Liver (tissue), 9 donors: ENCODE results near the gene MYOC. TPM values are rescaled to one million over a fixed set of nuclear protein-coding genes. Genes with fewer than 3 reads are reported as not detected.

Experiments used
- DNase-seq: peaks from one replicate; pipeline ENCODE4 v3.0.0-alpha.2; 2017; ENCODE audit warnings: low spot score
- H3K27ac ChIP-seq, 2 donors: one replicate each; pipeline ENCODE4 v1.7.0; 2013; ENCODE audit warnings: inconsistent platforms in 2 of 2, low read length in 2 of 2, control low read depth in 1 of 2, low read depth in 1 of 2, mild to moderate bottlenecking in 1 of 2
- H3K27me3 ChIP-seq, 4 donors: one replicate each; pipeline versions ENCODE4 v1.6.1 to v1.7.0; 2013; ENCODE audit warnings: low read length in 3 of 4, inconsistent platforms in 1 of 4, mild to moderate bottlenecking in 1 of 4, moderate library complexity in 1 of 4; ENCODE audit not compliant: control insufficient read depth in 4 of 4, insufficient read depth in 4 of 4
- H3K36me3 ChIP-seq, 4 donors: one replicate each; pipeline versions ENCODE4 v1.6.1 to v1.7.0; 2013; ENCODE audit warnings: low read length in 3 of 4, mild to moderate bottlenecking in 3 of 4, low read depth in 1 of 4, moderate library complexity in 1 of 4; ENCODE audit not compliant: control insufficient read depth in 4 of 4, insufficient read depth in 3 of 4
- H3K4me1 ChIP-seq, 4 donors: one replicate each; pipeline versions ENCODE4 v1.6.1 to v1.7.0; 2013; ENCODE audit warnings: low read length in 3 of 4, mild to moderate bottlenecking in 3 of 4, moderate library complexity in 1 of 4; ENCODE audit not compliant: control insufficient read depth in 4 of 4, insufficient read depth in 4 of 4
- H3K4me3 ChIP-seq, 3 donors: one replicate each; pipeline versions ENCODE4 v1.6.1 to v1.7.0; 2013; ENCODE audit warnings: low read length in 3 of 3, control low read depth in 1 of 3, low read depth in 1 of 3, mild to moderate bottlenecking in 1 of 3
- H3K9ac ChIP-seq, 2 donors: one replicate each; pipeline ENCODE4 v1.7.0; 2013; ENCODE audit warnings: low read length in 2 of 2, mild to moderate bottlenecking in 2 of 2, moderate library complexity in 2 of 2, control low read depth in 1 of 2, low read depth in 1 of 2
- H3K9me3 ChIP-seq, 4 donors: one replicate each; pipeline versions ENCODE4 v1.6.1 to v1.7.0; 2013; ENCODE audit warnings: low read length in 3 of 4; ENCODE audit not compliant: control insufficient read depth in 4 of 4
- EGR1 ChIP-seq, 2 donors: IDR thresholded peaks; 2 replicates each; pipeline ENCODE4 v1.6.1; 2016 to 2018; ENCODE audit warnings: antibody characterized with exemption in 2 of 2, low read depth in 2 of 2
- FOXA1 ChIP-seq: IDR thresholded peaks from 2 replicates; pipeline ENCODE4 v1.6.1; 2016; ENCODE audit warnings: antibody characterized with exemption
- FOXA2 ChIP-seq: IDR thresholded peaks from 2 replicates; pipeline ENCODE4 v1.6.1; 2016; ENCODE audit warnings: antibody characterized with exemption
- GABPA ChIP-seq, 2 donors: IDR thresholded peaks in 1 of 2; conservative IDR thresholded peaks in 1 of 2; 2 replicates each; pipeline ENCODE4 v1.6.1; 2016; ENCODE audit warnings: antibody characterized with exemption in 2 of 2, mild to moderate bottlenecking in 1 of 2, moderate library complexity in 1 of 2
- HNF4A ChIP-seq, 2 donors: conservative IDR thresholded peaks; 2 replicates each; pipeline ENCODE4 v1.6.1; 2016; ENCODE audit warnings: antibody characterized with exemption in 2 of 2, mild to moderate bottlenecking in 2 of 2
- HNF4G ChIP-seq: IDR thresholded peaks from 2 replicates; pipeline ENCODE4 v1.6.1; 2016; ENCODE audit warnings: antibody characterized with exemption
- JUND ChIP-seq, 2 donors: IDR thresholded peaks; 2 replicates each; pipeline ENCODE4 v1.6.1; 2016; ENCODE audit warnings: antibody characterized with exemption in 2 of 2
- NR2F2 ChIP-seq: IDR thresholded peaks from 2 replicates; pipeline ENCODE4 v1.6.1; 2016; ENCODE audit warnings: antibody characterized with exemption
- RAD21 ChIP-seq, 2 donors: IDR thresholded peaks; 2 replicates each; pipeline ENCODE4 v1.6.1; 2016; ENCODE audit warnings: antibody characterized with exemption in 2 of 2, mild to moderate bottlenecking in 2 of 2
- RXRA ChIP-seq, 2 donors: IDR thresholded peaks; 2 replicates each; pipeline ENCODE4 v1.6.1; 2017 to 2018; ENCODE audit warnings: antibody characterized with exemption in 2 of 2, mild to moderate bottlenecking in 1 of 2
- SP1 ChIP-seq: IDR thresholded peaks from 2 replicates; pipeline ENCODE4 v1.6.1; 2018; ENCODE audit warnings: antibody characterized with exemption, mild to moderate bottlenecking
- TAF1 ChIP-seq: conservative IDR thresholded peaks from 2 replicates; pipeline ENCODE4 v1.6.1; 2016; ENCODE audit warnings: antibody characterized with exemption, mild to moderate bottlenecking
- YY1 ChIP-seq: IDR thresholded peaks from 2 replicates; pipeline ENCODE4 v1.6.1; 2016; ENCODE audit warnings: antibody characterized with exemption, mild to moderate bottlenecking
- WGBS: extraction: QIAGEN DNeasy Blood & Tissue Kit; methylation state at CpG from one replicate; pipeline ENCODE4 v1.1.7; 2013; 5-methylcytosine and 5-hydroxymethylcytosine counted together
- polyA plus RNA-seq, 2 donors: library from polyadenylated mRNA; stranded (reverse) in 1 of 2; unstranded in 1 of 2; fragments of 200-250 nt in 1 of 2; fragments of >200 nt in 1 of 2; fragmentation: Nextera tagmentation in 1 of 2; extraction: Ambion mirVana in 1 of 2; gene quantifications; one replicate each; pipeline versions ENCODE4 v1.2.1 to v1.2.3, GENCODE V29; 2013 to 2015
- total RNA-seq, 2 donors: library from RNA; depleted of rRNA; stranded (reverse); fragments of >200 nt; gene quantifications; one replicate each; pipeline ENCODE4 v1.2.3, GENCODE V29; 2014
- TF ChIP-seq, protein P1 (sequence below): IDR thresholded peaks from 2 replicates; pipeline ENCODE4 v1.6.1; 2016; ENCODE audit warnings: antibody characterized with exemption
- TF ChIP-seq, protein P2 (sequence below): fragments of 150-350 bp; IDR thresholded peaks from 2 replicates; pipeline ENCODE4 v1.5.1; 2017; ENCODE audit warnings: improper control_type of control experiment, low read depth, low read length; ENCODE audit not compliant: missing input control
- TF ChIP-seq, protein P3 (sequence below): IDR thresholded peaks from 2 replicates; pipeline ENCODE4 v1.6.1; 2016; ENCODE audit warnings: antibody characterized with exemption
- TF ChIP-seq, protein P4 (sequence below): IDR thresholded peaks from 2 replicates; pipeline ENCODE4 v1.6.1; 2016; ENCODE audit warnings: antibody characterized with exemption, mild to moderate bottlenecking
- donor health status: healthy.
- donor health status: healthy.
- donor health status: healthy.
- donor health status: healthy.
- donor health status: healthy.

MYOC gene
- total and polyA plus RNA-seq, 4 donors, result 0.17 to 0.18 TPM; not detected in 2

DNA sequence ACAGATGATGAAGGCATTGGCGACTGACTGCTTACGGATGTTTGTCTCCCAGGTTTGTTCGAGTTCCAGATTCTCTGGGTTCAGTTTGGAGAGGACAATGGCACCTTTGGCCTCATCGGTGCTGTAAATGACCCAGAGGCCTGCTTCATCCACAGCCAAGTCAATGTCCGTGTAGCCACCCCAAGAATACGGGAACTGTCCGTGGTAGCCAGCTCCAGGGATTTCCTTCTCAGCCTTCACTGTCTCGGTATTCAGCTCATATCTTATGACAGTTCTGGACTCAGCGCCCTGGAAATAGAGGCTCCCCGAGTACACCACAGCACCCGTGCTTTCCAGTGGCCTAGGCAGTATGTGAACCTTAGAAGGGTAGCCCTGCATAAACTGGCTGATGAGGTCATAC, 16.3 kb downstream of the MYOC start:
- TF ChIP-seq HNF4A (conservative IDR thresholded peaks at IDR 0.05) (no peak), GABPA (IDR thresholded peaks at IDR 0.05 in 1 of 2, conservative IDR thresholded peaks at IDR 0.05 in 1 of 2) (no peak), JUND (IDR thresholded peaks at IDR 0.05) (no peak), SP1 (no peak), HNF4G (no peak), TAF1 (no peak), RXRA (IDR thresholded peaks at IDR 0.05) (no peak), EGR1 (IDR thresholded peaks at IDR 0.05; ENCODE audit: low read depth in 2 of 2) (no peak)
- TF ChIP-seq, protein P1, sequence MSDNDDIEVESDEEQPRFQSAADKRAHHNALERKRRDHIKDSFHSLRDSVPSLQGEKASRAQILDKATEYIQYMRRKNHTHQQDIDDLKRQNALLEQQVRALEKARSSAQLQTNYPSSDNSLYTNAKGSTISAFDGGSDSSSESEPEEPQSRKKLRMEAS, result no peak
- TF ChIP-seq, protein P2, sequence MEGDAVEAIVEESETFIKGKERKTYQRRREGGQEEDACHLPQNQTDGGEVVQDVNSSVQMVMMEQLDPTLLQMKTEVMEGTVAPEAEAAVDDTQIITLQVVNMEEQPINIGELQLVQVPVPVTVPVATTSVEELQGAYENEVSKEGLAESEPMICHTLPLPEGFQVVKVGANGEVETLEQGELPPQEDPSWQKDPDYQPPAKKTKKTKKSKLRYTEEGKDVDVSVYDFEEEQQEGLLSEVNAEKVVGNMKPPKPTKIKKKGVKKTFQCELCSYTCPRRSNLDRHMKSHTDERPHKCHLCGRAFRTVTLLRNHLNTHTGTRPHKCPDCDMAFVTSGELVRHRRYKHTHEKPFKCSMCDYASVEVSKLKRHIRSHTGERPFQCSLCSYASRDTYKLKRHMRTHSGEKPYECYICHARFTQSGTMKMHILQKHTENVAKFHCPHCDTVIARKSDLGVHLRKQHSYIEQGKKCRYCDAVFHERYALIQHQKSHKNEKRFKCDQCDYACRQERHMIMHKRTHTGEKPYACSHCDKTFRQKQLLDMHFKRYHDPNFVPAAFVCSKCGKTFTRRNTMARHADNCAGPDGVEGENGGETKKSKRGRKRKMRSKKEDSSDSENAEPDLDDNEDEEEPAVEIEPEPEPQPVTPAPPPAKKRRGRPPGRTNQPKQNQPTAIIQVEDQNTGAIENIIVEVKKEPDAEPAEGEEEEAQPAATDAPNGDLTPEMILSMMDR, result no peak
- TF ChIP-seq, protein P3, sequence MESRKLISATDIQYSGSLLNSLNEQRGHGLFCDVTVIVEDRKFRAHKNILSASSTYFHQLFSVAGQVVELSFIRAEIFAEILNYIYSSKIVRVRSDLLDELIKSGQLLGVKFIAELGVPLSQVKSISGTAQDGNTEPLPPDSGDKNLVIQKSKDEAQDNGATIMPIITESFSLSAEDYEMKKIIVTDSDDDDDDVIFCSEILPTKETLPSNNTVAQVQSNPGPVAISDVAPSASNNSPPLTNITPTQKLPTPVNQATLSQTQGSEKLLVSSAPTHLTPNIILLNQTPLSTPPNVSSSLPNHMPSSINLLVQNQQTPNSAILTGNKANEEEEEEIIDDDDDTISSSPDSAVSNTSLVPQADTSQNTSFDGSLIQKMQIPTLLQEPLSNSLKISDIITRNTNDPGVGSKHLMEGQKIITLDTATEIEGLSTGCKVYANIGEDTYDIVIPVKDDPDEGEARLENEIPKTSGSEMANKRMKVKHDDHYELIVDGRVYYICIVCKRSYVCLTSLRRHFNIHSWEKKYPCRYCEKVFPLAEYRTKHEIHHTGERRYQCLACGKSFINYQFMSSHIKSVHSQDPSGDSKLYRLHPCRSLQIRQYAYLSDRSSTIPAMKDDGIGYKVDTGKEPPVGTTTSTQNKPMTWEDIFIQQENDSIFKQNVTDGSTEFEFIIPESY, result no peak
- no peaks in the 10 kb centered on the region for H3K27me3 ChIP-seq
- 85% methylated on average over 11 of the region's 11 CpGs for WGBS
- H3K4me1 ChIP-seq, result no peaks in the 10 kb centered on the region
- H3K9me3 ChIP-seq, result no peaks in the 10 kb centered on the region
- no peak overlapping the region for H3K4me3 ChIP-seq
- DNase-seq, result no peak
- no peak overlapping the region for H3K27ac ChIP-seq
- H3K36me3 ChIP-seq, result no peaks in the 10 kb centered on the region
- H3K9ac ChIP-seq, result no peak overlapping the region

DNA sequence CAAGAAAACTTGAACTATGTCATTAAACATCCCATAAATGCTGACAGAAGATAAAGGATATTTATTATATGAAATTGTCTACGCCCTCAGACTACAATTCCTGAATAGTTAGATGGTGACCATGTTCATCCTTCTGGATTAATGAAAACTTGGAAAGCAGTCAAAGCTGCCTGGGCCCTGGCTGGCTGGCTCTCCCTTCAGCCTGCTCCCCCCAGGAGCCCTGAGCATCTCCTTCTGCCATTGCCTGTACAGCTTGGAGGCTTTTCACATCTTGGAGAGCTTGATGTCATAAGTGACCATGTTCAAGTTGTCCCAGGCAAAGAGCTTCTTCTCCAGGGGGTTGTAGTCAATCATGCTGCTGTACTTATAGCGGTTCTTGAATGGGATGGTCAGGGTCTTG, 16.8 kb downstream of the MYOC start:
- H3K4me1 ChIP-seq, result no peaks in the 10 kb centered on the region
- TF ChIP-seq SP1 (no peak), JUND (IDR thresholded peaks at IDR 0.05) (no peak), FOXA1 (no peak)
- TF ChIP-seq, protein P3, result no peak
- H3K36me3 ChIP-seq, result no peaks in the 10 kb centered on the region
- no peaks in the 10 kb centered on the region for H3K9me3 ChIP-seq
- DNase-seq, result no peak
- no peak overlapping the region for H3K27ac ChIP-seq
- no peak overlapping the region for H3K9ac ChIP-seq
- H3K27me3 ChIP-seq, result no peaks in the 10 kb centered on the region
- 92% methylated on average over 2 of the region's 2 CpGs for WGBS
- no peak overlapping the region for H3K4me3 ChIP-seq

DNA sequence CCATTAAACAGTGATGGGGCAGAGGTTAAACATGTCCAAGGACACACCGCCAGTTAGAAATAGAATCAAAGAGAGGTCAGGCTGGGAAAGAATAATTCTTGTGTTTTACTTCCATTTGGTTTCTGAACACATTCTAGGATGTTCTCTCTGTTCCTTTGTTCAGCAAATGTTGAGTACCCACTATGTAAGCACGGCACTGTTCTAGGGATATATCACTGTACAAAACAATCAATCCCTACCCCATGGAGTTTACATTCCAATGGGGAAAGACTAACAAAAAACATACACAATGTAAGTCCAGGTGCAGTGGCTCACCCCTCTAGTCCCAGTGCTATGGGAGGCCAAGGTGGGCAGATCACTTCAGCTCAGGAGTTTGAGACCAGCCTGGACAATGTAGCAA, 24.3 kb downstream of the MYOC start:
- WGBS, result 94% methylated on average over 2 of the region's 2 CpGs
- H3K9me3 ChIP-seq, result no peaks in the 10 kb centered on the region
- TF ChIP-seq, protein P4, sequence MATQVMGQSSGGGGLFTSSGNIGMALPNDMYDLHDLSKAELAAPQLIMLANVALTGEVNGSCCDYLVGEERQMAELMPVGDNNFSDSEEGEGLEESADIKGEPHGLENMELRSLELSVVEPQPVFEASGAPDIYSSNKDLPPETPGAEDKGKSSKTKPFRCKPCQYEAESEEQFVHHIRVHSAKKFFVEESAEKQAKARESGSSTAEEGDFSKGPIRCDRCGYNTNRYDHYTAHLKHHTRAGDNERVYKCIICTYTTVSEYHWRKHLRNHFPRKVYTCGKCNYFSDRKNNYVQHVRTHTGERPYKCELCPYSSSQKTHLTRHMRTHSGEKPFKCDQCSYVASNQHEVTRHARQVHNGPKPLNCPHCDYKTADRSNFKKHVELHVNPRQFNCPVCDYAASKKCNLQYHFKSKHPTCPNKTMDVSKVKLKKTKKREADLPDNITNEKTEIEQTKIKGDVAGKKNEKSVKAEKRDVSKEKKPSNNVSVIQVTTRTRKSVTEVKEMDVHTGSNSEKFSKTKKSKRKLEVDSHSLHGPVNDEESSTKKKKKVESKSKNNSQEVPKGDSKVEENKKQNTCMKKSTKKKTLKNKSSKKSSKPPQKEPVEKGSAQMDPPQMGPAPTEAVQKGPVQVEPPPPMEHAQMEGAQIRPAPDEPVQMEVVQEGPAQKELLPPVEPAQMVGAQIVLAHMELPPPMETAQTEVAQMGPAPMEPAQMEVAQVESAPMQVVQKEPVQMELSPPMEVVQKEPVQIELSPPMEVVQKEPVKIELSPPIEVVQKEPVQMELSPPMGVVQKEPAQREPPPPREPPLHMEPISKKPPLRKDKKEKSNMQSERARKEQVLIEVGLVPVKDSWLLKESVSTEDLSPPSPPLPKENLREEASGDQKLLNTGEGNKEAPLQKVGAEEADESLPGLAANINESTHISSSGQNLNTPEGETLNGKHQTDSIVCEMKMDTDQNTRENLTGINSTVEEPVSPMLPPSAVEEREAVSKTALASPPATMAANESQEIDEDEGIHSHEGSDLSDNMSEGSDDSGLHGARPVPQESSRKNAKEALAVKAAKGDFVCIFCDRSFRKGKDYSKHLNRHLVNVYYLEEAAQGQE, result no peak
- TF ChIP-seq HNF4A (conservative IDR thresholded peaks at IDR 0.05), result no peak
- TF ChIP-seq, protein P1, result no peak
- no peak for TF ChIP-seq RAD21 (IDR thresholded peaks at IDR 0.05)
- no peak for TF ChIP-seq FOXA1
- no peak for TF ChIP-seq NR2F2
- no peak for TF ChIP-seq HNF4G
- no peak for TF ChIP-seq RXRA (IDR thresholded peaks at IDR 0.05)
- no peak for TF ChIP-seq YY1
- no peak for TF ChIP-seq FOXA2
- TF ChIP-seq EGR1 (IDR thresholded peaks at IDR 0.05; ENCODE audit: low read depth in 2 of 2), result no peak
- no peaks in the 10 kb centered on the region for H3K36me3 ChIP-seq
- DNase-seq, result no peak
- no peak overlapping the region for H3K4me3 ChIP-seq
- no peaks in the 10 kb centered on the region for H3K27me3 ChIP-seq
- no peak overlapping the region for H3K9ac ChIP-seq
- no peak overlapping the region for H3K27ac ChIP-seq
- H3K4me1 ChIP-seq, result no peaks in the 10 kb centered on the region
